Mucosa of stomach (tissue), 1 donor: ENCODE data around the gene EPB41L4A.

Source experiments
- H3K27me3 ChIP-seq: one replicate; pipeline ENCODE4 v1.7.0; 2013; ENCODE audit warnings: mild to moderate bottlenecking, low read length; ENCODE audit not compliant: control insufficient read depth, insufficient read depth
- H3K36me3 ChIP-seq: one replicate; pipeline ENCODE4 v1.7.0; 2013; ENCODE audit warnings: low read length; ENCODE audit not compliant: control insufficient read depth, insufficient read depth
- H3K4me1 ChIP-seq: one replicate; pipeline ENCODE4 v1.7.0; 2013; ENCODE audit warnings: mild to moderate bottlenecking, low read length; ENCODE audit not compliant: control insufficient read depth, insufficient read depth
- H3K4me3 ChIP-seq: one replicate; pipeline ENCODE4 v1.7.0; 2013; ENCODE audit warnings: low read length
- H3K9ac ChIP-seq: one replicate; pipeline ENCODE4 v1.7.0; 2013; ENCODE audit warnings: mild to moderate bottlenecking, low read length, moderate library complexity
- H3K9me3 ChIP-seq: one replicate; pipeline ENCODE4 v1.7.0; 2013; ENCODE audit warnings: mild to moderate bottlenecking, low read length, moderate library complexity; ENCODE audit not compliant: control insufficient read depth
- donor health status: Pancreatic carcinoma.

The EPB41L4A gene

DNA sequence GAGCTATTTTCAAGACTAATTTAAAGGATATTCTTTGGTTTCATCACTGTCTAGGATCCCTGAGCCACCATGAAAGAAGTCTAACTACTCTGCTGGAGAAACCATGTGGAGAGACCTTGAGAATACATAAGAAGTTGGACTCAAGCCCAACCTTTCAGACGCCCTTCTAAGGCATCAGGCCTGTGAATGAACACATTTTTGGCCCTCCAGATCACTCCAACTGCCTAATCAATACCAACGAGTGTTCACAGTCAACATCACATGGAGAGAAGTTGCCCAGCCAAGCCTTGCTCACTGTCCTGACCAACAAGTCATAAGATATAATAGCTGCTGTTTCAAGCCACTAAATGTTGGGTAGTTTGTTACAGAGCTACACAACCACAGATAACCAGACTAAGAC is 100.7 kb downstream of the EPB41L4A start:
- Histone ChIP-seq H3K4me1 (no peaks in the 10 kb centered on the region), H3K27me3 (no peaks in the 10 kb centered on the region), H3K36me3 (no peaks in the 10 kb centered on the region), H3K9me3 (no peaks in the 10 kb centered on the region), H3K4me3 (no peak overlapping the region), H3K9ac (no peak overlapping the region)

GRCh38 chr5:112317866-112318265 is 101.2 kb downstream of the EPB41L4A start:
- Histone ChIP-seq H3K9ac (no peak overlapping the region), H3K4me1 (no peaks in the 10 kb centered on the region), H3K36me3 (no peaks in the 10 kb centered on the region), H3K27me3 (no peaks in the 10 kb centered on the region), H3K9me3 (no peaks in the 10 kb centered on the region), H3K4me3 (no peak overlapping the region)

GRCh38 chr5:112316731-112317130 is 102.3 kb downstream of the EPB41L4A start:
- H3K4me3 ChIP-seq: no peak overlapping the region
- H3K4me1 ChIP-seq: no peaks in the 10 kb centered on the region
- no peaks in the 10 kb centered on the region for H3K36me3 ChIP-seq
- H3K27me3 ChIP-seq: no peaks in the 10 kb centered on the region
- H3K9me3 ChIP-seq: no peaks in the 10 kb centered on the region
- H3K9ac ChIP-seq: no peak overlapping the region

DNA sequence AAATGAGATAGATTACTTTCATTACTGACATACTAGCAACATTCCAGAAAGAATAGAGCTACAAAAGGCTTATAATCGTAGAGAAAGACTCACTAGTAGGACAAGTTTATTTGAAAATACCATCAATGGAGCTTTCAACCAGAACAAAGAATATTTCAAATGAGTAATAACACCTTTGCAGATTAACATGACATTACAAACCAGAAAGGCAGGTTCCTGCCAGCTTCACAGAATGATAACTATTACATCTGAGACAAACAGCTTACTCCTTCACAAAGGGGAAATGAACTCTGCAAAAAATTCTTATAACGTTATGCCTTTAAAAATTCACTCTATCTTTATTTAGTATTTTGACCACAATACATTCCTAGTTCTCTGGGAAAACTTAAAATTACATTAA is 103.1 kb downstream of the EPB41L4A start:
- no peaks in the 10 kb centered on the region for H3K4me1 ChIP-seq
- H3K4me3 ChIP-seq: no peak overlapping the region
- H3K36me3 ChIP-seq: no peaks in the 10 kb centered on the region
- no peaks in the 10 kb centered on the region for H3K27me3 ChIP-seq
- H3K9me3 ChIP-seq: no peaks in the 10 kb centered on the region
- no peak overlapping the region for H3K9ac ChIP-seq

GRCh38 chr5:112312295-112313275 is 106.5 kb downstream of the EPB41L4A start:
- H3K9ac ChIP-seq: no peak overlapping the region
- no peaks in the 10 kb centered on the region for H3K36me3 ChIP-seq
- H3K9me3 ChIP-seq: no peaks in the 10 kb centered on the region
- no peaks in the 10 kb centered on the region for H3K4me1 ChIP-seq
- H3K27me3 ChIP-seq: no peaks in the 10 kb centered on the region
- H3K4me3 ChIP-seq: no peak overlapping the region

- Histone ChIP-seq H3K4me1 (no peaks in the 10 kb centered on the region), H3K9ac (no peak overlapping the region), H3K36me3 (no peaks in the 10 kb centered on the region), H3K4me3 (no peak overlapping the region), H3K27me3 (no peaks in the 10 kb centered on the region), H3K9me3 (no peaks in the 10 kb centered on the region)
Measured at GRCh38 chr5:112310746-112311145, 108.3 kb downstream of the EPB41L4A start.

DNA sequence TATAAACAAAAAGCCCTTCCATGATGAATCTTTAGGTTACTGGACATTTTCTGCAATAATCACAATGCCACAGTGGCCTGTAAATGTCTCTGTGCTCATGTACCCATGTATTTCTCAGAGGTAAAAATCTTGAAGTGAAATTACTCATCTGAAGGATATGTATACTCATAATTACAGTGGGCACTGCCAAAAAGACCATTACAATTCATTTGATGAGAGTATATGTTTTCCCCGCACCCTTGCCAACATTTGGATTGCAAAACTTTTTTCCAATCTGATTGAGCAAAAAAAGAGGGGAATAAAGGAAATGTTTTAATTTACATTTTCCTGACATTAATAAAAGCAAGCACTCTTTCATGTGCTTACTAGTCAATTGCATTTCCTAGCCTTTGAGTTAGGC is 110.5 kb downstream of the EPB41L4A start:
- no peaks in the 10 kb centered on the region for H3K27me3 ChIP-seq
- no peak overlapping the region for H3K9ac ChIP-seq
- H3K9me3 ChIP-seq: no peaks in the 10 kb centered on the region
- no peaks in the 10 kb centered on the region for H3K36me3 ChIP-seq
- no peak overlapping the region for H3K4me3 ChIP-seq
- no peaks in the 10 kb centered on the region for H3K4me1 ChIP-seq

DNA sequence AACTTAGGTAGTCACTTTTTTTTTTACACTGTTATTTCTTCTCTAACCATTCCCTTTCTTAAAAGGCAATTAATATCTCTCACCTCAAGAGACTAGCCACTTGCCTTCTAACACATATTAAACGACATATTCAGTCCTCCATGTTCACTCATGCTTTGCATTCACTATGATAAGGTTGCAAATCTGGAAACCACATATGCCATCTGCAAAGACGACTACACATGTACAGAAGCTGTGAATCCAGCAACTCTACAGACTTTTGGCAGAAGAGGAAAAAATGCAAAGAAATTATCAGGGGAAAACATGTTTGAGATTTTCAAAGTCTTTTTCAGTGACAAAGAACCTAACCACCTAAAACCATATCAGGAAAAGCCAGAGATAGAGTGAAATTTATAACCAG is 112.1 kb downstream of the EPB41L4A start:
- Histone ChIP-seq H3K9ac (no peak overlapping the region), H3K36me3 (no peaks in the 10 kb centered on the region), H3K9me3 (no peaks in the 10 kb centered on the region), H3K4me1 (no peaks in the 10 kb centered on the region), H3K4me3 (no peak overlapping the region), H3K27me3 (no peaks in the 10 kb centered on the region)

GRCh38 chr5:112304743-112305142 is 114.3 kb downstream of the EPB41L4A start:
- Histone ChIP-seq H3K36me3 (no peaks in the 10 kb centered on the region), H3K4me3 (no peak overlapping the region), H3K9me3 (no peaks in the 10 kb centered on the region), H3K9ac (no peak overlapping the region), H3K27me3 (no peaks in the 10 kb centered on the region), H3K4me1 (no peaks in the 10 kb centered on the region)

- H3K9ac ChIP-seq: no peak overlapping the region
- H3K36me3 ChIP-seq: no peaks in the 10 kb centered on the region
- H3K27me3 ChIP-seq: no peaks in the 10 kb centered on the region
- no peak overlapping the region for H3K4me3 ChIP-seq
- no peaks in the 10 kb centered on the region for H3K9me3 ChIP-seq
- H3K4me1 ChIP-seq: no peaks in the 10 kb centered on the region
Measured at GRCh38 chr5:112303685-112304084, 115.4 kb downstream of the EPB41L4A start.

DNA sequence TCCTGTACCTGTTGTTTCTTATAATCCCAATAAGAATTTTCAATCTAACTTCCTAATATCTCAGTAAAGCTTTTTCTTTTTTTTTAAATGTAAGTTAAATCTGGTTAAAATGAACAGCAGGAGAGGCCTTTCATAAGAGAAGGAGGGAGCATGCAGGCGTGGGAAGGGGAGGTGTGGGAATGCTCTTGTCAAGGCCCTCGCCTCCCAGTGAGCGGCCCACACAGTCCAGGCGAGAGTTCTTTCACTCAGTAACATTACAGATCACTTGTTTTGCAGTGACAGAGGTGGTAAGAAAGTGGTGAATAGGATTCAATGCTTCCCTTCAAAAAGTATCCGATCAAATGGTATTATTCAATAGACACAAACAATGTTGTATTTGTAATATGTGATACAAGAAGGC is 125.0 kb downstream of the EPB41L4A start:
- H3K4me3 ChIP-seq: no peak overlapping the region
- H3K27me3 ChIP-seq: no peaks in the 10 kb centered on the region
- no peaks in the 10 kb centered on the region for H3K36me3 ChIP-seq
- H3K9ac ChIP-seq: no peak overlapping the region
- no peaks in the 10 kb centered on the region for H3K4me1 ChIP-seq
- H3K9me3 ChIP-seq: no peaks in the 10 kb centered on the region

GRCh38 chr5:112293587-112293986 is 125.5 kb downstream of the EPB41L4A start:
- Histone ChIP-seq H3K9ac (no peak overlapping the region), H3K27me3 (no peaks in the 10 kb centered on the region), H3K36me3 (no peaks in the 10 kb centered on the region), H3K4me3 (no peak overlapping the region), H3K9me3 (no peaks in the 10 kb centered on the region), H3K4me1 (no peaks in the 10 kb centered on the region)
